PC-3 (cell line): ENCODE results near the gene TBX6.

Experiments used
- EZH2 ChIP-seq: fragments of 300-600 bp; sonication (generic); IDR thresholded peaks from one replicate; pipeline ENCODE4 v1.6.1; 2017; ENCODE audit warnings: antibody characterized with exemption, mild to moderate bottlenecking, low read length; ENCODE audit not compliant: unreplicated experiment
- TF ChIP-seq, protein P1 (sequence below): fragments of 300-600 bp; sonication (generic); conservative IDR thresholded peaks from 2 replicates; pipeline ENCODE4 v1.5.1; 2017; ENCODE audit warnings: antibody characterized with exemption, low read depth, mild to moderate bottlenecking, low read length

DNA sequence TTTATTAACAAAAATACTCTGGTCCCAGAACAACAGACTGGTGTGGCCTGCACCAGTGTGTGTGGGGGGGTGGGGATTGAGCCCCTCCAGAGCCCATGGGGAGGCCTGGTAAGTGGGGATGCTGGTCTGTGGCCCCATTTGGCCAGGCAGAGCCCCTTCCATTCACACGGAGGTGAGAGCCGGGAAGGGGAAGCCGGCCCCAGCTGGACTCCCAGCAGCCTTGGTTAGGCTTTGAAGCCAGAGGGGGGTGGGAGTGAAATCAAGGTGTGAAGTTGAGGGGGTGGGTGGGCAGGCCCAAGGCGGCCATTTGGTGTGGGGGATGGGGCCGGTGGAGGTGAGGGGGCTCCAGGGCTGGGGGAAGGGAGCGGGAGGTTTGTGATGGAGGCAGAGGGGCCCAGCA is 5.9 kb downstream of the TBX6 start:
- TF ChIP-seq, protein P1, sequence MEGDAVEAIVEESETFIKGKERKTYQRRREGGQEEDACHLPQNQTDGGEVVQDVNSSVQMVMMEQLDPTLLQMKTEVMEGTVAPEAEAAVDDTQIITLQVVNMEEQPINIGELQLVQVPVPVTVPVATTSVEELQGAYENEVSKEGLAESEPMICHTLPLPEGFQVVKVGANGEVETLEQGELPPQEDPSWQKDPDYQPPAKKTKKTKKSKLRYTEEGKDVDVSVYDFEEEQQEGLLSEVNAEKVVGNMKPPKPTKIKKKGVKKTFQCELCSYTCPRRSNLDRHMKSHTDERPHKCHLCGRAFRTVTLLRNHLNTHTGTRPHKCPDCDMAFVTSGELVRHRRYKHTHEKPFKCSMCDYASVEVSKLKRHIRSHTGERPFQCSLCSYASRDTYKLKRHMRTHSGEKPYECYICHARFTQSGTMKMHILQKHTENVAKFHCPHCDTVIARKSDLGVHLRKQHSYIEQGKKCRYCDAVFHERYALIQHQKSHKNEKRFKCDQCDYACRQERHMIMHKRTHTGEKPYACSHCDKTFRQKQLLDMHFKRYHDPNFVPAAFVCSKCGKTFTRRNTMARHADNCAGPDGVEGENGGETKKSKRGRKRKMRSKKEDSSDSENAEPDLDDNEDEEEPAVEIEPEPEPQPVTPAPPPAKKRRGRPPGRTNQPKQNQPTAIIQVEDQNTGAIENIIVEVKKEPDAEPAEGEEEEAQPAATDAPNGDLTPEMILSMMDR: no peak
- TF ChIP-seq EZH2: no peak
